Stimulated activated CD4-positive, alpha-beta T cell treated with anti-CD3 and anti-CD28 coated beads, TNF-alpha, amount 100 ng/mL, for 48 hours (primary cell): Measurements from ENCODE around the gene HOXD12.

Source experiments
- DNase-seq, 3 donors: peaks; one replicate each; pipeline ENCODE4 v3.0.0-alpha.2; 2020; ENCODE audit warnings: low read depth in 3 of 3

HOXD12 gene

GRCh38 chr2:176093145-176093897 lies 6.3 kb upstream of the HOXD12 start:
- DNase-seq = no peak

DNA sequence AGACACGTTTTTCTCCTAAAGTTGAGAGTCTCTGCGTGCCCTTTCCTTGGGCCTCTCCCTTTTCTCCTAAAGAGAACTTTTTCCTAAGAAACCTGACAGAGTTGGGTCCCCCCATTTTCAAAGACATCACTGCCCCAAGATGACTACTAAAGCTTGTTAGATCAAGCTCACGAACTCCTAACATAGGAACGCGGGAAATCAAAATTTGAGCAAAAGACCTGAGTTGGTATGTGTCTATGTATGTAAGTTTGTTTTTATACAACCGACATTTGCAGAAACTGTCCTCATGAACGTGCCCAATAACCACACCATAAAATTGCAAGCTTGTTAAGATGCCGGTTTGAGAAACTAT lies 5.7 kb upstream of the HOXD12 start:
- no peak for DNase-seq

DNA sequence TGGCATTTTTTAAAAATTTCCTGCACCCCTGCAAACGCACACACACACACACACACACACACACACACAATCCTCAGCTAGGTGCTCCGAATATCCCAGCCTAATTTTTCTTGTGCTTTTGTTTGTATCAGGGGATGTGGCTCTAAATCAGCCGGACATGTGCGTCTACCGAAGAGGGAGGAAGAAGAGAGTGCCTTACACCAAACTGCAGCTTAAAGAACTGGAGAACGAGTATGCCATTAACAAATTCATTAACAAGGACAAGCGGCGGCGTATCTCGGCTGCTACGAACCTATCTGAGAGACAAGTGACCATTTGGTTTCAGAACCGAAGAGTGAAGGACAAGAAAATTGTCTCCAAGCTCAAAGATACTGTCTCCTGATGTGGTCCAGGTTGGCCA lies 5.2 kb upstream of the HOXD12 start:
- DNase-seq = no peak

- no peak for DNase-seq
Observed at GRCh38 chr2:176095421-176095820, 4.2 kb upstream of the HOXD12 start.

DNA sequence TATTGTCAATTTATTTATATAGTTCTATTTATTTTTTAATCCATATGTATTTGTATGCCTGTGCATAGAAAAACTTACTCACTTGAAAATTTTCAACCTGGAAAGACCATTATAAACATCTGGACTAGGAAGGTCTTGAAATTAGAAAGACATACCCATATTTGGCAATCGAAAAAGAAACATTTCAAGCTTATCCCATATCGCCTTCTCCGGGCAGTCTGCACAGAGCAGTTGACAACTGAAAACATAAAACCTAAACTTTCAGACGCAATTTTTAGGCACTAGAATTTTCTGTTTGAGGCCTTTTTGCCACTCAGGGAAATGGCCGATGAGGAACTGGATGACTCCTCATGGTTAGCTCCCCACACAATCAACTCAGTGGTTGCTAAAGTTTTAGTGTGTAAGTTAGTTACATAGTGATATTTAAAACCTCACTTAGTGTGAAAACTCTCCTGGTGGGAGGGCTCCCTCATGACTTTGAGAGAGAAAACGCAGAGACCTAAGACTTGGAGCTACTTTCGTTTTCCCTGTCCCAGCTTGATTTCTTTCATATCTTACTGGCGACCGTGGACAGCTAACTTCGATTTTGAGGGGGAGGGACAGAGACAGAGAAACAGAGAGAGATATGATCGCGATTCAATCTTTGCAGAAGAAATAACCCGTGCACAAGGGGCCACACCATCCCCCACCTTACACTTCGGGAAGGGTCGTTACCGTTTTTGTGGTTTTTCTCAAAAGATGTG lies 3.2 kb upstream of the HOXD12 start:
- DNase-seq = no peak

GRCh38 chr2:176096986-176097819 lies 2.4 kb upstream of the HOXD12 start:
- DNase-seq = peak in 1 of 3 donors; percentile 35

DNA sequence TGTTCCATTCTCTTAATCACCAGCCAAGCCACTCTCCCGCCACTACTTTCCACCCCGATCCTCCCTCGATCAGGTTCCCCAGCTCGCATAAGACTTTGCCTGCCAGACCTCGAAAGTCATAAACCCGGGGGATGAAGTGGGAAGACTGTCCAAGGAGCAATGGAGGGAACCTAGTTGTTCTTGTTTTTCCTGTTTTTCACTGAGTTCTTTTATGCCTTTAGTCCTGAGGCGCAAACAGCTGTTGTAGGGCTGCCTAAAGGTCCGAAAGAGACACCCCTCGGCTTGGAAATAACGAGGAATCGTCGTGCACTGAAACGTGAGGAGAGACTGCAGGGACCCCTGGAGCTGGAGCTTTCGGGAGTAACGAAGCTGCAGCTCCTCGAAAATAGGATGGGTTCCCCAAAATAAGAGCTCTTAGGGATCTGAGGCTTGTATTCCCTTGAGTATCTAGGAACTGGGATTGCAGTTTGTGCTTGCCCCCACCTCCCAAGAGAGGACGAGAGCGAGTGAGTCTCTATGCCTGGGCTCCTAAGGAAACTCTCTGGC lies 1.7 kb upstream of the HOXD12 start:
- no peak for DNase-seq

DNA sequence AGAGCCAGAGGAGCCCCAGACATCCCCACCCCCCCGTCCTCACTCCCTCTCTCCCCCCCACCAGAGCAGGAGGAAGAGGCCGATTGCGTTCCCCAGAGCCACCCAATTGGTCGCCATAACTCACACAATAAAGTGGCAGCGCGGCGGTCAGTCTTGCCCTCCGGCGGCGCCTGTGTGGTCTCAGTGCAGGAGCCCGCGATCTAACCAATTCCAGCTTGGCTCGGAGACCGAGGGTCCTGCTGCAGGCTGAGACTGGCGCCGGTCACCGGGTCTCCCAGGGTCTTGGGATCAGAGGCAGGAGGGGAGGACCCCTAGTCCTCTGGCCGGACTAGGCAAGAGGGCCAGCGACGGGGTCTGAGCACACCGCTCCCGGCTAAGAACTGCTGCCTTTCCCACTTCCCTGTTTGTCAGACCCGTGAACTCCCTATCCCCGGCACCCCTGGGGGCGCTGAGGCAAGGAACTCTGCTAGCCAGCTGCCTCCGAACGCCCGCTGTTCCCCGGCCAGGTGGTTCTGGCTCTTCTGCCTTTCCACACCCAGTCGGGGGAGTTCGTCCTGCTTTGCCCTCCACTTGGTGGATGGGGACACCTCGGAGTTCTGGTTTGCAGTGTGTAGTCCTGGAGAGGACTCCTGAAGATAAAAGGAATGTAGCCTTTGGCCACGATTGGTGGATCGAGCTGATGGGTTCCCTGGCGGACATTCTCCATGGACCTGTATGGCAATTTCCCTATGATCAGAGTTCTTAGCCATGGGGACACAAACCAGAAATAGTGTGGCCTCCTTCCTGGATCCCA lies 1.0 kb upstream of the HOXD12 start:
- DNase-seq = no peak

DNA sequence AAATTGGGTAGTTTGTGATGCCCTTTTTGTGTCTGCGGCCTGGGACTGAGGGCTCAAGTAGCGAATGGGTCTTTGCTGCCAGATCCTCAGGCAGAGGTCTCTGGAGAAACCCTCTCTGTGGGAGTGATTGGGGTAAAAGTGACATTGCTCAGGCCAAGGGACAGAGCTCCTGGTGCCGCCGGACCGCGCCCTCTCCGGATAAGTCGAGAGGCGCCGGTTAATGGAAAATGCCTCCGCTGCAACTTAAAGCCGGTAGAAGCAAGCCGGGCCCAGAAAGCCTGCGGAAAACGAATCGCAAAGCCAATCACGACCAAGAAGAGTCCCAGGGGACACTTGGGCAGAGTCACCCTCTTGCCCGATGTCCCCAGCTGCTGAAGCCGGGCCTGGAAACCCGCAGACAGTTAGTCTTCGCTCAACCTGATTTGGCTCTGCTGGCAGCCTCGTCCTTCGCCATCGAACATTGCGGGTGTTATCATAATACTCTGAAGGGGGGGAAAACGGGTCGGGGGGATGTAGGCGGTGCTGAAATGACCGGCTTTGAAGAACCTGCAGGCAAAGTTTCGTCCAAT lies 352 bp upstream of the HOXD12 start:
- no peak for DNase-seq

DNA sequence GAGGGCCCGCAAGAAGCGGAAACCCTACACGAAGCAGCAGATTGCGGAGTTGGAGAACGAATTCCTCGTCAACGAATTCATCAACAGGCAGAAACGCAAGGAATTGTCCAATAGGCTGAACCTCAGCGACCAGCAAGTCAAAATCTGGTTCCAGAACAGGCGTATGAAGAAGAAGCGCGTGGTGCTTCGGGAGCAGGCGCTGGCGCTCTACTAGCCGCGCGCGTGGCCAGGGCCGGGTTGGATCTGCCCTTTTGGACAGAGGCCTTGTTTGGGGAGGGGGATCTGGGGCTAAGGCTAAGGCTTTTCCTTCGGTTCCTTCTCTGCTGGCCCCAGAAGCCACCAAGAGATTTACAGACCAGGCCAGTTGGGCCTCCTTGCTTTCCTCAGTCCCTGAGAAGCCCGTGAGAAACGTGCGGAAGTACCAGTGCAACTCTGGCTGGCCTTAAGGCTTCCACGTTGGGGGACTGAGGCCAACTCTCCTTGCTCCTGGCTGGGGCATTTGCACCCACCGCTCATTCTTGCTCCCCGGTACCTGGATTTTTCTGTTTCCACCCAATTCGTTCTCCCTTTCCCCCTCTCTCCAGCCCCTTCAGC lies 1.0 kb downstream of the HOXD12 start:
- DNase-seq = no peak

- DNase-seq = no peak
Observed at GRCh38 chr2:176101216-176101830, 1.7 kb downstream of the HOXD12 start.

DNA sequence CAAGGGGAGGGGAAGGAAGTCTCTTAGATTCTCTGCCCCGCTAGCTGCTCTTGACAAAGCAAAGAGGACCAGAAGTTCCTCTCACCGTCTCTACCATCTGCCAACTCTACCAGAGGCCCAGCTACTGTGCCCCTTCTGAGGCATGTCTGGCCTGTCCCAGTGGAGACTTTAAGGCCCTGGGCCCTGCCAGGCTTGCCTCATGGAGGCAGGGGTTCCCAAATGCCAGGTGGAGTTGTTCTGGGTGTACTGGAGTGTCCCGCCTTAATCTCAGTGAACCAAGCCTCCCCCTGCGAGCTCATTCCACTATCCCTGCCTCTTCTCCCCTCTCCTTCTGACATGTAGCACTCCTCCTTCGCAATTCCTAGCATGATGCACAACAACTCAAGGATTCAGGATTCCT lies 2.2 kb downstream of the HOXD12 start:
- DNase-seq = no peak

DNA sequence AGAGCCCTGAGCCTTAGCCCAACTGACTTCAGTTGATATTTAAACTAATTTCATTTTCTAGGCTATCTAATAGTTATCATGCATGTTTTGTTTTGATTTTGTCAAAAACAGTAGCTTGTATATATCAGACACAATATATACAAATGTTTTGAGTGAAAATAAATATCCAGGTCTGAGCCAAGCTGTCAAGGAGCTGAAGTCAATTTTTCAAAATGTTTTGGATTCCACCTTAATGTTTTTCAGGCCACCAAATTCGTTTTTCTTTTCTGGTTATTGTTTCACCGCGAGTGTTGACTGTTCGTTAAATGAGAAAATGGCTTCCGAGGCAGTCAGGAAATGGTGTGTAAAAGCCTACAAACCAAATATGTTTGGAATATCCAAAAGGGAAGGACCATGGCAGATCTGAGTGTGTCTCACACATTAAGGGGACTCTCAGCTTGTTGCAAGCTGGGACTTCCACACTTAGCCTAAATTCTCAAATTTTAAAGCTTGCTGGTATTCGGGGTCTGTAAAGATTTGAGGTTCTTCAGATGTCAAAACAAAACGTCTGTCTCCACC lies 2.8 kb downstream of the HOXD12 start:
- DNase-seq = no peak

- DNase-seq = no peak
Observed at GRCh38 chr2:176103194-176103593, 3.6 kb downstream of the HOXD12 start.

DNA sequence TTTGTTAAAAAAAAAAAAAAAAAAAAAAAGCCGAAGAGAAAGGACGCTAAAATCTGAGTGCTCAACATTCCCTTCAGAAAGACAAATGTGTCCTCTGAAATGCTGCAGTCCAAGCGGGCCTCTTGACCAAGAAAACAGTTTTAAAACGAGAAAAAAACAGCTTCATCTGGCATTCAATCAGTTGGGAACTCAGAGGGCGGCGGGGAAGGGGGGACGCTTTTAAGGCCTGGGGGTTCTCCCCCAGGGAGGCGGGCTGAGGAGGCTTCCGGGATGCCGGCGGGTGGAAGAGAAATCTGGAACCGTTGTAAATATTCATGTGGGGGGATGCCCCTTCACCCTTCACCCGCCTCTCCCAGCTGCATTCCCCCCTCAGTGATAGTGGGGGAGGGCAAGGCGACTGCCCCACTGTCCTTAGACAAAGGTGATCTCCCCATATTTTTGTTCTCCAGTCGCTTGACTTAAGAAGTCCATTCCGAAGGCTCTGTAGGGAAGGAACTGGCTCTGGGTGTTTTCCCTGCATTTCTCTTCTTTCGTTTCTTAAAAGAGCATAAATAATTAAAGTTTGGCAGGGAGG lies 4.2 kb downstream of the HOXD12 start:
- DNase-seq = no peak

- no peak for DNase-seq
Observed at GRCh38 chr2:176104316-176105077, 4.9 kb downstream of the HOXD12 start.

GRCh38 chr2:176105078-176105729 lies 5.6 kb downstream of the HOXD12 start:
- no peak for DNase-seq
